Transverse colon (tissue), 4 donors: ENCODE measurements around the gene CCDC121. TPM values are rescaled to one million over a fixed set of nuclear protein-coding genes. Genes with fewer than 3 reads are reported as not detected.

Experiments
- DNase-seq: peaks from one replicate; pipeline ENCODE4 v3.0.0-alpha.2; 2019
- H3K27ac ChIP-seq, 4 donors: fragments of 200-600 bp; sonication (generic); 2 replicates each; pipeline ENCODE4 v1.5.1; 2016 to 2018; ENCODE audit warnings: inconsistent platforms in 4 of 4
- H3K27me3 ChIP-seq: fragments of 200-600 bp; sonication (generic); 2 replicates; pipeline ENCODE4 v1.5.1; 2017; ENCODE audit warnings: inconsistent platforms
- H3K36me3 ChIP-seq, 4 donors: fragments of 200-600 bp; sonication (generic); 2 replicates each; pipeline ENCODE4 v1.5.1; 2017 to 2019; ENCODE audit warnings: inconsistent platforms in 4 of 4
- H3K4me1 ChIP-seq, 4 donors: fragments of 200-600 bp; sonication (generic); 2 replicates each; pipeline ENCODE4 v1.5.1; 2017 to 2020; ENCODE audit warnings: inconsistent platforms in 4 of 4
- H3K4me3 ChIP-seq, 4 donors: fragments of 200-600 bp; sonication (generic); 1 replicate in 1 of 4; 2 replicates in 3 of 4; pipeline versions ENCODE4 v1.5.1 to v1.6.1; 2017 to 2019; ENCODE audit warnings: inconsistent platforms in 4 of 4
- H3K9me3 ChIP-seq, 2 donors: fragments of 200-600 bp; sonication (generic); 2 replicates each; pipeline ENCODE4 v1.5.1; 2017 to 2019; ENCODE audit warnings: inconsistent platforms in 2 of 2
- EP300 ChIP-seq: sonication (generic); formaldehyde crosslinking; IDR thresholded peaks from one replicate; pipeline ENCODE4 v1.6.1; 2017; ENCODE audit warnings: antibody characterized with exemption, low read depth
- POLR2A ChIP-seq: fragments of 450-650 bp; IDR thresholded peaks from one replicate; pipeline ENCODE4 v1.6.1; 2016; ENCODE audit warnings: antibody characterized with exemption, mild to moderate bottlenecking, moderate library complexity
- POLR2AphosphoS5 ChIP-seq, 3 donors: sonication (generic); formaldehyde crosslinking; IDR thresholded peaks; one replicate each; pipeline ENCODE4 v1.6.1; 2016; ENCODE audit warnings: antibody characterized with exemption in 3 of 3
- WGBS, 2 donors: methylation state at CpG; one replicate each; pipeline ENCODE4 v1.1.5; 2018; ENCODE audit warnings: low coverage in 1 of 2; 5-methylcytosine and 5-hydroxymethylcytosine counted together
- in situ Hi-C, 4 donors: fragments of 200-750 bp; cut with MboI; loops; one replicate each; pipeline versions ENCODE4 v1.15.0 to v1.15.1; 2017; ENCODE audit warnings: low sequenced_read_pairs in 3 of 4, low pct_ligation_motif_present in 1 of 4, low pct_unique_long_range_greater_than_20kb in 1 of 4
- intact Hi-C: fragments of 100-400 bp; cut with DNase I; formaldehyde crosslinking; loops from one replicate; pipeline ENCODE4 v1.15.1; 2023; ENCODE audit warnings: low total_unique reads
- total RNA-seq, 4 donors: library from RNA; depleted of rRNA; stranded (reverse); fragments of >200 nt; gene quantifications; one replicate each; pipeline ENCODE4 v1.1.0, GENCODE V29; 2016
- TF ChIP-seq, protein P1 (sequence below), 5 experiments: fragments of 200-600 bp in 3 of 5; fragments of 450-650 bp in 2 of 5; sonication (generic) in 3 of 5; IDR thresholded peaks; 1 replicate in 2 of 5; 2 replicates in 3 of 5; pipeline ENCODE4 v1.5.1; 2016 to 2017; ENCODE audit warnings: antibody characterized with exemption in 5 of 5, inconsistent platforms in 3 of 5, mild to moderate bottlenecking in 2 of 5, moderate library complexity in 1 of 5

Gene CCDC121
- total RNA-seq, 4 donors from 2014 or later, result 0.80 to 4.3 (median 3.8) TPM; not detected in 1

DNA sequence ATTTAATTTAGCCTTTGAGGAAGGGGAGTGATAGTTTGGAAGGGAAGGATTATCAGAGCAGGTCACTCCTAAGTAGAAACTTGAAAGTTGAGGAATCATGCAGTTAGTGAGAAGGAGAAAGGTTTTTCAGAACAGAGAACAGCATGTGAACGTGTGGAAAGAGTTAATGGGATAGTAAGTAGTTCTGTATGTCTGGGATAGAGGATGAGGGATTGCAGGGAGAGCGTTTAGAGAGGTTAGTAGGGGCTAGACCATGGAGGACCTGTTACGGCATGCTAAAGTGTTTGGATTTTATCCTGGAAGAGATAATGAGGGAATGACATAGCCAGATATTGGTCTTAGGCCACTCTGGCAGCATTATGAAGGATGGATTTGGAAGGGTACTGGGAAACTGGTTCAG, 44.2 kb downstream of the CCDC121 start:
- 92 to 94% methylated on average over 3 of the region's 3 CpGs for WGBS, 2 donors
- H3K4me1 ChIP-seq, result peaks cover 11 to 33% (median 16%) of the 10 kb centered on the region in 4 donors

DNA sequence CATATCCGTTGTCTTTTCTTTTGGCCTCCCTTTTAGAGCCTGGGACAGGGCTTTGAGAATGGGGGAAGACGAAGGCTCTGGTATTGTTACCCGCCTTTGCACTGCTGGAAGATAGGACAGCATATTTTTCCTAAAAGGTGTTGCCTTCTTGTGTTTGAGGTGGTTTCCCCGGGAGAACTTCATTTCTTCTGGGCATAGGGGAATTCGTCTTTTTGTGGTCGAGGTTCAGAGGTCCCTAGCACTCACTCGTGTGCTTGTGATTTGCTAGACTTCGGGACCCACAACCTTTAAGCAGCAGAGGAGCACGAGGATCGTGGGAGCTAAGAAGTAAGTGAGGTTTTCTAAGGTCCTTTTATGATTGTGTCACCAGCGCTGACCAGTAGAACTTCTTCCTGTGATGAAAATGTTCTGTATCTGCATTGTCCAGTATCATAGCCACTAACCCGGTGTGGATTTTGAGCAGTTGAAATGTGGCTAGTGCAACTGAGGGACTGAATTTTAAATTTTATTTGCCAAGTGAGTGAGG, 45.4 kb downstream of the CCDC121 start:
- H3K27me3 ChIP-seq, result no peaks in the 10 kb centered on the region
- H3K27ac ChIP-seq, result peak overlapping the region; percentile 53 to 86 (median 78)
- TF ChIP-seq EP300, result no peak
- TF ChIP-seq, protein P1, sequence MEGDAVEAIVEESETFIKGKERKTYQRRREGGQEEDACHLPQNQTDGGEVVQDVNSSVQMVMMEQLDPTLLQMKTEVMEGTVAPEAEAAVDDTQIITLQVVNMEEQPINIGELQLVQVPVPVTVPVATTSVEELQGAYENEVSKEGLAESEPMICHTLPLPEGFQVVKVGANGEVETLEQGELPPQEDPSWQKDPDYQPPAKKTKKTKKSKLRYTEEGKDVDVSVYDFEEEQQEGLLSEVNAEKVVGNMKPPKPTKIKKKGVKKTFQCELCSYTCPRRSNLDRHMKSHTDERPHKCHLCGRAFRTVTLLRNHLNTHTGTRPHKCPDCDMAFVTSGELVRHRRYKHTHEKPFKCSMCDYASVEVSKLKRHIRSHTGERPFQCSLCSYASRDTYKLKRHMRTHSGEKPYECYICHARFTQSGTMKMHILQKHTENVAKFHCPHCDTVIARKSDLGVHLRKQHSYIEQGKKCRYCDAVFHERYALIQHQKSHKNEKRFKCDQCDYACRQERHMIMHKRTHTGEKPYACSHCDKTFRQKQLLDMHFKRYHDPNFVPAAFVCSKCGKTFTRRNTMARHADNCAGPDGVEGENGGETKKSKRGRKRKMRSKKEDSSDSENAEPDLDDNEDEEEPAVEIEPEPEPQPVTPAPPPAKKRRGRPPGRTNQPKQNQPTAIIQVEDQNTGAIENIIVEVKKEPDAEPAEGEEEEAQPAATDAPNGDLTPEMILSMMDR (IDR thresholded peaks at IDR 0.05), result no peak
- no peak for TF ChIP-seq POLR2A
- no peak for TF ChIP-seq POLR2AphosphoS5 (IDR thresholded peaks at IDR 0.05)
- H3K4me1 ChIP-seq, result peaks cover 11 to 33% (median 16%) of the 10 kb centered on the region in 4 donors
- intact Hi-C loops (loop anchor here (5.0 kb wide), 1 partner anchor 96 kb away; the partner anchor contains the start of gene IFT172), in situ Hi-C loops (no loop called here)
- DNase-seq, result no peak
- peak overlapping the region; percentile 42 to 88 (median 54) for H3K4me3 ChIP-seq
- no peaks in the 10 kb centered on the region for H3K36me3 ChIP-seq
- 13 to 18% methylated on average over 4 to 12 of the region's 12 CpGs for WGBS, 2 donors
- no peaks in the 10 kb centered on the region for H3K9me3 ChIP-seq

More for the DNA sequence above, 44.2 kb downstream of the CCDC121 start:
- Histone ChIP-seq H3K4me3 (no peak overlapping the region), H3K9me3 (no peaks in the 10 kb centered on the region), H3K36me3 (no peaks in the 10 kb centered on the region), H3K27ac (no peak overlapping the region), H3K27me3 (no peaks in the 10 kb centered on the region)
- TF ChIP-seq POLR2A (no peak), EP300 (no peak), POLR2AphosphoS5 (IDR thresholded peaks at IDR 0.05) (no peak)
- TF ChIP-seq, protein P1 (IDR thresholded peaks at IDR 0.05), result no peak
- intact Hi-C loops (loop anchor here (5.0 kb wide), 1 partner anchor 97 kb away; the partner anchor contains the start of gene IFT172), in situ Hi-C loops (no loop called here)
- DNase-seq, result no peak

DNA sequence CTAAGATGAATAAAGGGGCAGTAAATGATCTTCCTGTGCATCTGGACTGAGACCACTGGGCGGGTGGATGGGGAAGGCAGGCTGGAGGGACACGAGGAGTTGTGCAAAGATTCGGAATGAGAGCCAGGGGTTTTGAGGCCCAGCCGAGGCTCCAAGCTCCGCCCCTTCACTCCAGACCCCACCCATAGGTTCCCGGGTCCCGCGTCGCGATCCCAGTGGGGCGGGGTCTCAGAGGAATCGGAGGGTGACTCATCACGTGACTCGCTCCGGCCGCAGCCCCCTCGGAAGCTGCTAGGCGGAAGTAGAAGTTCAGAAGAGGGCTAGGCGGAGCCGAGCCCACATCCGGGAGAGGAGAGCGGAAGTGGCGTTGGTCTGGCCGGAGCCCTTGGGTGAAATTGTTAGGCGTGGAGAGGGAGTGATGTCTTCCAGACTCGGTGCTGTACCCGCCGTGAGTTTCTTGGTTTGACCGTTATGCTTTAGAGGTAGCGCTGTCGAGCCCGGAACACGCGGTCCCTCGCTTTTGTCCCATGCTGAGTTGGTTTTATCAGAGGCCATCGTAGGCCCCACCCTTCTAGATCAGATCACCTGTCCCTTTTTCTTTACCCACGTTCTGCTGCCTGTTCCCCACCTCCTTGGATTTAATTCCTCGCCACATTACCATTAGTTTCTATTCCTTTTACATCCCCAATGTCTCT, 46.0 kb downstream of the CCDC121 start, which contains the start of gene ZNF512:
ZNF512 (plus strand) TSS at position 348 of the 695 bp plus-strand sequence; CDS start at position 419, 71 bp downstream.
- intact Hi-C loops (loop anchor here (5.0 kb wide), 1 partner anchor 96 kb away; the partner anchor contains the start of gene IFT172), in situ Hi-C loops (no loop called here)
- Histone ChIP-seq H3K27ac (peak within 1 kb of the TSS; percentile 53 to 86 (median 78)), H3K4me3 (peak within 1 kb of the TSS; percentile 42 to 88 (median 54)), H3K36me3 (no peaks in the 10 kb centered on the region), H3K27me3 (no peaks in the 10 kb centered on the region), H3K4me1 (peaks cover 11 to 33% (median 16%) of the 10 kb centered on the region in 4 donors), H3K9me3 (no peaks in the 10 kb centered on the region)
- peak; percentile 22 for TF ChIP-seq POLR2A
- peak; percentile 55 to 68 (median 57) for TF ChIP-seq POLR2AphosphoS5 (IDR thresholded peaks at IDR 0.05)
- TF ChIP-seq, protein P1 (IDR thresholded peaks at IDR 0.05), result peak in 1 of 5 experiments; percentile 12
- TF ChIP-seq EP300, result no peak
- 0 to 4% methylated on average over 4 to 38 of the region's 38 CpGs for WGBS, 2 donors
- peak; percentile 88 for DNase-seq

DNA sequence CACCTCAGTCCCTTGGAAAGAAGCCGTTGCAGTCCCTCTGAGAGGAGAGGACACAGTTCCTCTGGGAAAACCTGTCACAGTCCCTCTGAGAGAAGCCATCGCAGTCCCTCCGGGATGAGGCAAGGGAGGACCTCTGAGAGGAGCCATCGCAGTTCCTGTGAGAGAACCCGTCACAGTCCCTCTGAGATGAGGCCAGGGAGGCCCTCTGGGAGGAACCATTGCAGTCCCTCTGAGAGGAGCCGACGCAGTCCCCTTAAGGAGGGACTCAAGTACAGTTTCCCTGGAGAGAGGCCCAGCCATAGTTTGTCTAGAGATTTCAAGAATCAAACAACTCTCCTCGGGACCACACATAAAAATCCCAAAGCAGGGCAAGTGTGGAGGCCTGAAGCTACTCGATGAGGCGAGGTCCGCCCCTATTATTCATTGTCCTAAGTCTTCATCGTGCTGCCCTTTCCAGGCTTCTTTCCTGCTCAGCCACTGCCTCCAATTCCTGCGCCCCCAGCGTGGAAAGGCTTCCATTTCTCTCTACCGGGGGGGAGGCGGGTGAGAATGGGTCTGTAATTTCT, 46.6 kb downstream of the CCDC121 start:
- Histone ChIP-seq H3K9me3 (peaks cover under 1 to 5% of the 10 kb centered on the region in 2 donors), H3K27ac (peak overlapping the region; percentile 53 to 86 (median 78)), H3K36me3 (no peaks in the 10 kb centered on the region), H3K4me1 (peaks cover 11 to 33% (median 16%) of the 10 kb centered on the region in 4 donors), H3K4me3 (peak overlapping the region; percentile 42 to 88 (median 54)), H3K27me3 (no peaks in the 10 kb centered on the region)
- TF ChIP-seq POLR2AphosphoS5 (IDR thresholded peaks at IDR 0.05) (no peak), POLR2A (no peak), EP300 (no peak)
- TF ChIP-seq, protein P1 (IDR thresholded peaks at IDR 0.05), result no peak
- in situ Hi-C loops (no loop called here), intact Hi-C loops (loop anchor here (5.0 kb wide), 1 partner anchor 95 kb away; the partner anchor contains the start of gene IFT172)
- WGBS, 2 donors, result 85 to 90% methylated on average over 5 to 16 of the region's 16 CpGs
- DNase-seq, result no peak
